Cortex of kidney (tissue), 1 donor: Measurements from ENCODE around the gene PEX14.

Experiments
- DNase-seq: peaks from one replicate; lab custom pipeline; 2025; lab: John Stamatoyannopoulos, UW

PEX14 gene

GRCh38 chr1:10665930-10666850, 191.4 kb downstream of the PEX14 start:
- DNase-seq: no peak

- DNase-seq: no peak
These were observed 193.4 kb downstream of the PEX14 start for GRCh38 chr1:10667861-10668761.

- no peak for DNase-seq
These were observed 194.8 kb downstream of the PEX14 start for GRCh38 chr1:10669570-10669969.

GRCh38 chr1:10670190-10670589, 195.4 kb downstream of the PEX14 start:
- DNase-seq: no peak

- DNase-seq: no peak
These were observed 196.3 kb downstream of the PEX14 start for GRCh38 chr1:10671090-10671489.

GRCh38 chr1:10671622-10672342, 197.0 kb downstream of the PEX14 start:
- DNase-seq: no peak

GRCh38 chr1:10672343-10673050, 197.7 kb downstream of the PEX14 start:
- no peak for DNase-seq

GRCh38 chr1:10673109-10673711, 198.5 kb downstream of the PEX14 start:
- DNase-seq: no peak

- DNase-seq: no peak
These were observed 199.5 kb downstream of the PEX14 start for GRCh38 chr1:10674222-10674621.

GRCh38 chr1:10674700-10675609, 200.2 kb downstream of the PEX14 start:
- DNase-seq: no peak

GRCh38 chr1:10675813-10676212, 201.1 kb downstream of the PEX14 start:
- no peak for DNase-seq

GRCh38 chr1:10676963-10677362, 202.2 kb downstream of the PEX14 start:
- DNase-seq: no peak

- DNase-seq: no peak
These were observed 203.0 kb downstream of the PEX14 start for GRCh38 chr1:10677491-10678391.

GRCh38 chr1:10678402-10678801, 203.7 kb downstream of the PEX14 start:
- DNase-seq: no peak

- DNase-seq: no peak
These were observed 204.1 kb downstream of the PEX14 start for GRCh38 chr1:10678852-10679251.

- no peak for DNase-seq
These were observed 204.9 kb downstream of the PEX14 start for GRCh38 chr1:10679496-10680220.
